Measurements from ENCODE around the gene FKBP5.

Gene FKBP5

DNA sequence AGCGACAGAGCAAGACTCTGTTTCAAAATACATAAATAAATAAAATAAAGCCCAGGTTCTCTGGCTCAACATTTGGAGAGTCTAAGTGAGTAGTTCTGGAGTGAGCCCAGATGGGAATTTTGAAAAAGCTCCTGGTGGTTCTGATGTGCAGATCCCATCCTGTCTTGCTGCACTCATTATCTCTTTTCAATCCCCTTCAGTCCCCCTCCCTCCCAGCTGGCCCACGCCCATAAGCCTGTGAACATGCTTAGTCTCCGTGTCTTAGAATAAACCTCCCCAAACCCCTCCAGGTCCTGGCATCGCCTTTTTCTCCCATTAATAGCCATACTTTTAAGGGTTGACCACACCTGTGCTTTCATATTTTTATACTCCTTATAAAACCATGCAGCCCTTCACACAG, 156.6 kb downstream of the FKBP5 start:
- DNase-seq: no peak

DNA sequence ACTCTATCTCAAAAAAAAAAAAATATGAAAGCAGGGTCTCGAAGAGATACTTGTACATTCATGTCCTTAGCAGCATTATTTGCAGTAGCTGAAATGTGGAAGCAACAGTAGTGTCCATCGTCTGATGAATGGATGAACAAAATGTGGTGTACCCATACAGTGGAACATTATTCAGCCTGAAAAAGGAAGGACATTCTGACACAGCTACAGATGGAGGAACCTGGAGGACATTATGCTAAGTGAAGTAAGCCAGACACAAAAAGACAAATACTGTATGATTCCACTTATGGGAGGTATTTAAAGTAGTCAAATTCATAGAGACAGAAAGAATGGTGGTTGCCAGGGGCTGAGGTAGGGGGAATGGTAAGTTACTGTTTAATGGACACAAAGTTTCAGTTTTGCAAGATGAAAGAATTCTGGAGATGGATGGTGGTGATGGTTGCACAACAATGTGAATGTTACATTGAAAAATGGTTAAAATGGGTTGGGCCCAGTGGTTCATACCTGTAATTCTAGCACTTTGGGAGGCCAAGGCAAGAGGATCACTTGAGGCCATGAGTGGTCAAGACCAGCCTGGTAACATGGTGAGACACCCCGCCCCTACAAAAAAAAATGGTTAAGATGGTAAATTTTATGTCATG, 164.2 kb downstream of the FKBP5 start:
- DNase-seq: no peak
